CD1c-positive myeloid dendritic cell (primary cell): Measurements from ENCODE around the gene ZNF629.

Source experiments
- DNase-seq: peaks from one replicate; pipeline ENCODE4 v3.0.0-alpha.2; 2016; ENCODE audit errors: extremely low spot score

Gene ZNF629

DNA sequence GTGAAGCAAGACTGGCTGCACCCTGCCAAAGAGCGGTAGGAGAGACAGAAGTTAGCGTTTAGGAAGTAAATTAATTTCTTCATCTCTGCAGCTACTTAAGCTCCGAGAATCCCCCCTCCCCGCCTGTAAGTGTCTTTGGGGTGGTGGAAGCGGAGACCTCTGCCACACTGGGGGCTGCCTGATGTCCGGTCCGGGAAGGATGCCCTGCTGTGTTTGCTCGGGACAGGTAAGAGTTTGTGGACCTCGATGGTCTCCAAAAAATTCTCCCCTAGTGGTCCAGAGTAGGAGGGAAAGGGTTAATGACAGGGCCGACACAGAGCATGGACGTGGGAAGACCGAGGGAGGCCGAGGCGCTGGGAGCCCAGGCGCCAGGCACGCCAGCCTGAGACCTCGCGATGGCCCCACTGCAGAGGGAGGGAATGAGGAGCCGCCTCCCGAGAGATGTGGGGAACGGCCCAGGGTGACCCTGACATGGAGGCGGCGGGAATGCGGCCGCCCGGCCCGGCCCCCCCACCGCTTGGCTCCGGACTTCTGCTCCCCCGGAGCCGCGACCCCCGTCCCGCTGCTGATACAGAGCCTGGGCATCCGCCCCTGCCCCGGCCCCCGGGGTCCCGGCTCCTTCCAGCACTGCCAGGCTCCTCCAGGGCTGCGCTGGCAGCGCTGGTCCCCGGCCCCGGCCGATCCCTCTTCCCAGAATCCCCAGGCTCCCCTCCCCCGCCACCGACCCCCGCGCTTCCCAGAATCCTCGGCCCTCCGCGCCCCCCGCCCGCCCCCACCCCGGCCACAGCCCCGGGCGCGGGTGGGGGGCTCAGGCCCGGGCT is 680 bp downstream of the ZNF629 start:
- peak; percentile 20 for DNase-seq

DNA sequence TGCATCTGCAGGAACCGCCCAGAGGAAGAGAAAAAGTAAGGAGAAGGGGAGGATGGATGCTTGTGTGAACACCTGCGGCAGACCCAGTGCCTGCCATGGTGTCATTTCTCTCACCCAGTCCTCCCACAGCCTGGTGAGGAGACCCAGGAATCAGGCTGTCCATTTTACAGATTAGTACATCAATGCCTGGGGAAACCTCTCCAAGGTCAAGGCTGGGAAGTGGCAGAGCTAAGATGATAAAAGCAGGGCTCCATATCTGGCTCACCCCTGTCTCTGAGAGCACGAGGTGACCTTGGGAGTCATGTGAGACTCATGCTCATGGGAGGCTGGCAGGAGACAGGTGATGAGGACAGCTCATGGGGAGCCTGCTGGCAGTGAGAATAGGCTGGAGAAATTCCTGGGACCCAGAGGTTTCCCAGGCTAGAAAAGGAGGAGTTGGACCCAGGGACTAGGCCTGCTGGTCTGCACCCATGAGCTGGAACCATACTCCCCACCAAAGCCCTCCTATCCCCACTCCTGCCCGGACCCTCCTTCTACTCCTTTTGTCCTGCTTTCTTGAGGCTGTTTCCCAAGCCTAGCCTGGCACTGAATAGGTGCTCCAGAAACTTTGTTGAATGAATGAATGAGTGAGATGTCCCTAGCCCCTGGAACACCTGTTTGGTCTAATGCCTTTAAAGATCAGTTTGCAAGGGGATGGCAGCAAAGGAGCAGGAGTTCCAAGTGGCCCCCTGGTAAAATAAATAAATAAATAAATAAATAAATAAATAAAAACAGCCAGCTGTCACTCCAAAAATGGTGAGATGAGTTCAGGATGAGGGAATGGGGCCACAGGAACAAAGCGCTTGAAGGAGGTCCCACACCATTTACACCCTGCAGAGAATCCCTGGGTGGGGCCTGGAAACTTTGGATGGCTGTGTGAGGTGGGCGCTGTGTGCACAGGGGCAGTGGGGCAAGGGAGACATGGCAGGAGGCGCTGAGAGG is 1.6 kb downstream of the ZNF629 start:
- DNase-seq, result no peak

DNA sequence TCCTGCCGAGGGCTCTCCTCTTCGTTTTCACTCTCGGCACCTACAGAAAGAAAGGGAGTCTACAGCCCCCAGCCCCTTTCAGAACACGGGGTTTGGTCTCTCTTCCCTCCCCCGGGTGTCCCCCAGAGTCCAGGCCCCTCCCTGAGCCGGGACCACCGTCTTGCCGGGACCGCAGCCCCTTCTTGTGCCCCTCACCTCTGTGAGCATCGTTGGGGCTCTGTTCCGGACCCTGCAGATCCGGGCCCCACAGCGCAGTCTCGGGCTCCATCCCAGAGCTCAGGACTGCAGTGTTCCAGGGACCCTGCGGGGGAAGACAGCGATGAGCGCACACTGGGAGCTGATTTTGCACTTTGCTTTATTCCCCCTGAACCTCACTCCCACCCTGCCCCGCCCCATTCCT is 2.8 kb downstream of the ZNF629 start:
- no peak for DNase-seq

DNA sequence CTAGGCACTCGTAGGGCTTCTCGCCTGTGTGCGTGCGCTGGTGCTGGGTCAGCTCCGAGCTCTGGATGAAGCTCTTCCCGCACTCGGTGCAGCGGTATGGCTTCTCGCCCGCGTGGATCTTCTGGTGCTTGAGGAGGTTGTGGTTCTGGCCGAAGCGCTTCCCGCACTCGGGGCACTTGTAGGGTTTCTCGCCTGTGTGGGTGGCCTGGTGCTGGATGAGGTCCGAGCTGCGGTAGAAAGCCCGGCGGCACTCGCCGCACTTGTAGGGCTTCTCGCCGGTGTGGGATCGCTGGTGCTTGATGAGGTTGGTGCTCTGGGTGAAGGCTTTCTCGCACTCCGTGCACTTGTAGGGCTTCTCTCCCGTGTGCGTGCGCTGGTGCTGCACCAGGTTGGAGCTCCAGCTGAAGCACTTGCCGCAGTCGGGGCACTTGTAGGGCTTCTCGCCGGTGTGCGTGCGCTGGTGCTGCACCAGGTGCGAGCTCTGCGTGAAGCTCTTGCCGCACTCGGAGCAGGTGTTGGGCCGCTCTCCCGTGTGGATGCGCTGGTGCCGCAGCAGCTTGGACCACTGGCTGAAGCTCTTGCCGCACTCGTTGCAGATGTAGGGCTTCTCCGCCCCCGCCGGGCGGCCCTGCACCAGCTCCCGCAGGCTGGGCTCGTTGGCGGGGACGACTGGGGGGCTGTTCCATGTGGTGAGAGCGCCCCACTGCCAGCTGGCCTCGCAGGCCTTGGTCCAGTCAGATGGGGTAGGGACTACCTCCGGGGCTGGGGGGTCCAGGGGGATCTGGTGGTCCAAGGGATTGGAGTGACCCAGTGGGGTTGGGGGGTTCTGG is 3.5 kb downstream of the ZNF629 start:
- no peak for DNase-seq

DNA sequence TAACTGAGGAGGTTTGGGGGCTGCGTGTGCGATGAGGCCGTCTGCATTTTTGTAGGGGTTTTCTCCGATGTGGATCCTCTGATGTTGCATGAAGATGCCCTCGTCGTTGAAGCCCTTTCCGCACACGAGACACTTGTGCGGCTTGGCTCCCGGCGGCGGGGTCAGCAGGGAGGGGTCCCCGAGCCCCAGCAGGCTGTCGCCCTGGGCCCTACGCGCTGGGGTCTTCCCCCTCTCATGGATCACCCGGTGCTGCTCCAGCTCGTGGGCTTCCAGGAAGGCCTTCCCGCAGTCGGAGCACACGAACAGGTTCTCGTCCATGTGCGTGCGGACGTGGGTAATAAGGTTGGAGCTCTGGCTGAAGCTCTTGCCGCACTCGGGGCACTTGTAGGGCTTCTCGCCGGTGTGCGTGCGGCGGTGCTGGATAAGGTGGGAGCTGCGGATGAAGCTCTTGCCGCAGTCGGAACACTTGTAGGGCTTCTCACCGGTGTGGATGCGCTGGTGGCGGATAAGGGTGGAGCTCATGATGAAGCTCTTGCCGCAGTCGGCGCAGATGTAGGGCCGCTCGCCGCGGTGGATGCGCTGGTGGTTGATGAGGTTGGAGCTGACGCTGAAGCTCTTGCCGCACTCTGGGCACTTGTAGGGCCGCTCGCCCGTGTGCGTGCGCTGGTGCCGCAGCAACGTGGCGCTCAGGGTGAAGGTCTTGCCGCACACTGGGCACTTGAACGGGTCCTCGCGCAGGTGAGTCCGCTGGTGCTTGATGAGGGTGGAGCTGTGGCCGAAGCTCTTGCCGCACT is 4.3 kb downstream of the ZNF629 start:
- no peak for DNase-seq

DNA sequence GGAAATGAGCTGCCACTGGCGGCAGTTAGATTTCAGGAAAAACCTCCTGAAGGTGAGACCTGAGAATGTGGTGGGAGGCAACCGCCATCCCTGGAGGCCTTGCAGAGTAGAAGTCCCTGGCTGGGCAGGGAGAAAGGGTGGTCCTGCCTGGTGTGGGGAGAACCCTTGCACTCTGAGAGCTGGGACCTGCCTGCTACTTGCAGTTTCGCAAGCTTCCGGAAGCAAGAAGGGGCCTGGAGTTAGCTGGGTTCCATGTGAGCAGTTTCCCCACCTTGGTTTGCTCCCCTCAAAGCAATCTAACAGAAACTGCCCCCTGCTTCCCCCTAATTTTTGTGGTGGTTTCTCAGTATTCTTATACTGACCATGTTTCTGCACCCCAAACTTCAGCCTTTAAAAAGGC is 6.5 kb downstream of the ZNF629 start:
- no peak for DNase-seq

DNA sequence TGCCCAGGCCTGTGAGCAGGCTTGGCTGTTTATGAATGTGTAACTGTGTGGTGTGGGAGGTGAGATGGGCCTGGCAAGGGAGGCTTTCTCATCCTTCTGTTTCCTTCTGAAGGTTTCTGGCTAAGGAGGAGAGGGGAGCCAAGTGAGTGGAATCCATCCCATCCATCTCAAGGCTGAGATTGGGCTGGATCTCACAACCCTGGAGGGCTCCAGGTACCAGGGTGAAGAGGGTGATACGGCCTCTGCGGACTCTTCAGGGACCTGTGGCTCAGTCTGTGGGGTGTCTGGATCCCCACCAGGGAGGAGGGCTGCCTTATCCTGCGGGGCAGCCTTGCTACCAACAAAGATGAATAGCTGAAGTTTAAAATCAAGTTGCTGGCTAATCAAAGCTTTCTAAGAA is 7.0 kb downstream of the ZNF629 start:
- no peak for DNase-seq

DNA sequence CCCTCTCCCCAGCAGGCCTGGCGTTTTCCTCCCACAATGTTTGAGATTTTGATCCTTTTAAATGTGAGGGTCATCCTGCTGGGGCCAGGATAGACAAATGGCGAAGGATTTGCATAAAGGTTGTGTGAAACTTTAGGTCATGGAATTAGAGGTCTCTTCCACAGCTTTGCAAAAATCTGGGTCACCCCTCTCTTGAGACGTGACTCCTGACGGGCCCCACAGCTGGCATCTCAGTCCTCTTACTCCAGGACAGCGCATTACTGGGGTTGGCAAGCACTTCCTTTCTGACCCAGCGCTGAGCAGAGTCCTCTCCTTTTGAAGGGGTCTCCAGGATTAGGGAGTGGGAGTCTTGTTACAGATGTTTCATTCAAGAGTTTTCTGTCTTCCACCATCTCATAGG is 7.4 kb downstream of the ZNF629 start:
- DNase-seq, result no peak

DNA sequence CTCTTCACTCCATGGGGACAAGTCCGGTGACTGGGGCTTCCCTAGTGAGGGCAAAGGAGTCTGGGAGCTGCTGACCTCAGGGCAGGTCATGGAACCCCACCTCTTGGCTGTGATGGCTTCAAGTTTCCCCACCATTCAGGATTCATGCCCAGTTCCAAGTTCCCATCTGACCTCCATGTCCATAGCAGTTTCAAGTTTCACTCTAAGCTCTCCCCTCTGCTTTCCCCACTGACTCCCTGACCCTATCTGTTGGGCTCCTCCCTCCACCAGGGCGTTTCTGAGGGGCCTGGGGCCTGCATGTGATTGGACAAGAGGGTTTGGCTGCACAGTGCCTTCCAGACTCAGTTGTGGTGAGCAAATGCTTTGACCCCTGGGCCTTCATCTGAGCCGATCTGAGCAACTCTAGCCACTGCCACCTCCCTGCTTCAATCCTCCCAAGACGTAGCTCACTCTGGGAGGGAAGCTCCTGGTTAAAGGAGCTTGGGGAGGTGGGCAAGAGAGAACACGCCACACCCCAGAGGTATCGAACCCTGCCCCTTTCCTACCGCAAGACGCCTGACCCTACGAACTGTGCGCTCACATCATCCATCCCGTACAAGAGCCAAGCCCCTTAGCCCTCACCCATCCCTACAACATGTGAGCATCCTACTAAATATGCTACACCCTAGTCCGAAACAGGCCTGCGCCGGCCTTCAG is 8.3 kb downstream of the ZNF629 start:
- DNase-seq, result no peak

DNA sequence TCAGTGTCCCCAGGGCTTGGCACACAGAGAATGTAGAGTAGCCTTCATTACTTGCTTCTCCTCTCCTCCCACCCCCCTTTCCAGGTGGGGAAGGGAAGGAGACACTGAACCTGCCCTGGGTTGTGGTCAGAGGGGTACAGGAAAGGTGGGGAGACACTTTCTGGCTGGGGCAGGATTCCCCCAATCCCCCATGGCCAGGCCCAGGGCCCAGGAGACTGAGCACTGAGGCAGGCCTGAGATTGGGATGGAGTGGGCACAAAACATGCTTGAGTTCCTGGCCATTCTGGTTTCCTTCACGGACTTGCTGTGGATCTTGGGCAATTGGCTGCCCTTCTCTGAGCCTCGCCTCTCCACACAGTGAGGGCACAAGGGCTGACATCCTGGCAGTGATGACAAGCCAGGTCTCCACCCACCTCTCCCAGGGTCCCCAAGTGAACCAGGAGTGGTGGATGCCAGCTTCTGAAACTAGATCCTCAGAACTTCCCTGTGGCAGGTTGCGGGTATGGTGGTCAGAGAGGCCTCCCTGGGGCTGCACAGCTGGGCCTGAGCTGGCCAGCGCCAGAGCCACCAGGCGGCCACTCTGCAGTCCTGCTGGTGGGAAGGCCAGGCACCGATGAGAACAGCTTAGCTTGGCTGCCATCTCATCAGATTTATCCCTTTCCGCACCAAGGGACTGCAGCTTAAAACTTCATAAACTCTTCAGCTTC is 9.3 kb downstream of the ZNF629 start:
- no peak for DNase-seq

DNA sequence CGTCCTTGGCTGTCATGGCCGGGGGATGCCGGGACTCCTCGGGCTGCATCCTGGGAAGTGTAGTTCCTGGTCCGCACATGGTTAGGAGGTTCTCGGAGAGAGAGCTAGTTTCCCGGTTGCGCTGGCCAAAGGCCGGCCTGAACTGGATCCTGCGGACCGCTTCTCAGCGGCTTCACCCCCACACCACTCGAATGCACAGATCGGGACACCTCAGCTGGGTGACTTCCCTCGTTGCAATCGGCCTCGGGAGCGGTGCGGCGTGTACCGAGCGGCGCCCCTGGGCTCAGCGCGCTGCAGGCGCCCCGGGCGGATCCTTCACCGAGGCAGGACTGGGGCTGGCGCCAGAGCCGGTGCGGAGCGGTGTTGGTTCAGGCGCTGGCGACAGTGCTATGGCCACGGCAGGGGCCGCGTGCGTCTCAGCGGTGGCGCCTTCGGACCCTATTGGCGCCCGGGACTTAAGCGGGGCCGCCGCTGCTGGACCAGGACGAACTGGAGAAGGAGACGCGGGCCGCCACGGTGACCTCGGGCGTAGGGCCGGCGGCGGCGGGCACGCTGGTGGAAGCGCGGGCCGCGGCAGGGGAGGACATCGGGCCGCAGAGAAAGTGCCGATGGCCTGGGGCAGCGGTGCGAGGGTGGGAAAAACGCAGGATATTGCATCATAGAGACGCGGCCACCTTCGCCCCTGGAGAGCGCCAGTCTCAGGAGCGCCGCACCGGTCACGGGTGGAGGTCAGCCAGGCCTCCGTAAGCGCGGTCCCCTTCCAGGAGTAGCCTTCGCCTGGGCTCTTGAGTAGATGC is 11.4 kb downstream of the ZNF629 start:
- peak; percentile 71 for DNase-seq

DNA sequence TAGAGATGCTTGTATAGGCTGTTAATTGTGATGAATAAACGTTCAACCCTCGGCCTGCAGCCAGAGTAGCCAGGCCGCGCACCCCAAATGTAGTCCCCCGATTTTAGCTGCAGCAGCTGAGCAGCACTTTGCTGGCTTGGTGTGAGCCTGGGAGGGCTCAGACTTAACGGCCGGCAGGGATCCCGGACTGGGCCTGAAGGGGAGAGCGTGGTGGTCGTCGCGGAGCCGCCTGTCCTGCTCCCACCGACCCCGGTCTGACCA is 11.9 kb downstream of the ZNF629 start:
- no peak for DNase-seq

DNA sequence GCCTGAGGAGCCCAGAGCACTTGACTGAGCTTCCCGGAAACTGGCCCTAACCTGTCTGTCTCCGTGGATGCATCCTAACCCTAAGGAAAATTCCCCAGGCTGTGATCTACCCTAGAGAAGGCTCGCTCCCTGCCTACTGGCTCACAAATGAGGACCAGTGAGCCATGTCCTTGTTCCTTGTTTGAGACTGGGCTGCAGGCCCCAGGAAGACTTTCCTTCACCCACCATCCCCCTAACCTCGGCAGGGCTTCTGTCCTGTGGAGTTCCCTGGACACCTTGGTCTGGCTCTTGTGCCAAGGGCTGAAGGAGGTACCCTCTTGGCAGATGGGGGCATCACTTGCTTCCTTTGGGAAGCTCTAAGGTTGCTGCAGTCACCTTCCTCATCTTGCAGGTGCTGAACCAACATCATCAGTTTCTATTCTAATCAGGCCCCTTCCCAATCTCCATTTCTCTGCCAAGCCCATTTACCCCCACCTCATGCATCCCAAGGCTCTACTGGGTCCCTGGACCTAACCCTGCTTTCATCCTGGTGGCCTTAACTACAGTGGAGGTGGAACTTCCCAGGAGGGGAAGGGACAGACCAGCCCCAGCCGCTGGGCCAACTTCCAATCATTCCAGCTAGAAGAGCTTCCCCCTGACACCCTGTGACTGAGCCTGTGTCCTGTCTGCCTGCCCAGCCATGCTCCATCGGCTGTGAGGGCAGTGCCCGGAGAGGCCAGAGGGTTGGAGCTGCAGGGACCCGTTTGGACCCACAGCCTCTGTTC is 12.5 kb downstream of the ZNF629 start:
- no peak for DNase-seq

DNA sequence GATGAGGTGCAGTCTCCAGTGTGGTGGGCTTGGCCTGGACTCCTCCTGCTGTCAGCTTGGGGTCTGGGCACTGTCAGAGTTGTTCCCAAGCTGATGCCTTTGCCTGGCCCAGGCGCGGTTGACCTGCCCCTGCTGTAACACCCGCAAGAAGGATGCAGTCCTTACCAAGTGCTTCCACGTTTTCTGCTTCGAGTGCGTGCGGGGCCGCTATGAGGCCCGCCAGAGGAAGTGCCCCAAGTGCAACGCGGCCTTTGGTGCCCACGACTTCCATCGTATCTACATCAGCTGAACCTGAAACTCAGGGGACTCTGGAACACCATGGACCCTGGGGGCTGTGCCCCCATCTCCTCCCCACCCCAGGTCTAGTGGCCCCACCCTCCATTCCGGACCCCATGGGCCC is 13.2 kb downstream of the ZNF629 start:
- DNase-seq, result no peak

DNA sequence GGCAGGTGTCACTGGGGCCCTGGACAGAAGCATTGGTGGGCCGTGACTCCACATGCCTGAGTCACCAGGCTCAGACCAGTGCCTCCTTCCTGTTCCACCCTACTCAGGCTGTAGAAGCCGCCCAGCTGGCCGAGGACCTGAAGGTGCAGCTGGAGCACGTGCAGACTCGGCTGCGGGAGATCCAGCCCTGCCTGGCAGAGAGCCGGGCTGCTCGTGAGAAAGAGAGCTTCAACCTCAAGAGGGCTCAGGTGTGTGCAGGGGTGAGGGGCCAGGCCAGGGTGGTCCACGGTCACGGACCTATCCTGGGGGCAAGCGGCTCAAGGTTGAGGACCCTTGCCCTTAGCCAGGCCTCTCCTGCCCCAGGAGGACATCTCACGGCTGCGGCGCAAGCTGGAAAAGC is 15.3 kb downstream of the ZNF629 start:
- no peak for DNase-seq

DNA sequence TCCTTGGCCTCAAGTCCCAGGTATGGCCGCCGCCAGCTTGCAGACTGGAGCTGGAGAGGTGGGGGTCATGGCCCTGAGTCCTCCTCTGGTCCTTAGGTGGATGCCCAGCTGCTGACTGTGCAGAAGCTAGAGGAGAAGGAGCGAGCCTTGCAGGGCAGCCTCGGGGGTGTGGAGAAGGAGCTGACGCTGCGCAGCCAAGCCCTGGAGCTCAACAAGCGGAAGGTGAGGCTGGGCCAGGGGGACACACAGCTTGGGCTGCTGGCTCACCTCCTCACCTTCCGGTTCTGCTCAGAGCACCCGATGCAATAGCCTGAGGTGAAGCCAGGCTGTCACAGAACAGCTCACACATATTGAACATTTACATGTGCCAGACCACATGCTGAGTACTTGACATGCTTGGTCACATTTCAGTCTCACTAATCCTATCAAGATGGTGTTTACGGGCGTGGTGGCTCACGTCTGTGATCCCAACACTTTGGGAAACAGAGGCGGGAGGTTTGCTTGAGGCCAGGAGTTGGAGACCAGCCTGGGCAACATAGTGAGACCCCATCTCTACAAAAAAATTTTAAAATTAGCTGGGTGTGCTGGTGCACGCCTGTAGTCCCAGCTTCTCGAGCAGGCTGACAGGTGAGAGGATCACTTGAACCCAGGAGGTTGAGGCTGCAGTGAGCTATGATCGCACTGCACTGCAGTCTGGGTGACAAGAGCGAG is 17.5 kb downstream of the ZNF629 start:
- DNase-seq, result no peak

DNA sequence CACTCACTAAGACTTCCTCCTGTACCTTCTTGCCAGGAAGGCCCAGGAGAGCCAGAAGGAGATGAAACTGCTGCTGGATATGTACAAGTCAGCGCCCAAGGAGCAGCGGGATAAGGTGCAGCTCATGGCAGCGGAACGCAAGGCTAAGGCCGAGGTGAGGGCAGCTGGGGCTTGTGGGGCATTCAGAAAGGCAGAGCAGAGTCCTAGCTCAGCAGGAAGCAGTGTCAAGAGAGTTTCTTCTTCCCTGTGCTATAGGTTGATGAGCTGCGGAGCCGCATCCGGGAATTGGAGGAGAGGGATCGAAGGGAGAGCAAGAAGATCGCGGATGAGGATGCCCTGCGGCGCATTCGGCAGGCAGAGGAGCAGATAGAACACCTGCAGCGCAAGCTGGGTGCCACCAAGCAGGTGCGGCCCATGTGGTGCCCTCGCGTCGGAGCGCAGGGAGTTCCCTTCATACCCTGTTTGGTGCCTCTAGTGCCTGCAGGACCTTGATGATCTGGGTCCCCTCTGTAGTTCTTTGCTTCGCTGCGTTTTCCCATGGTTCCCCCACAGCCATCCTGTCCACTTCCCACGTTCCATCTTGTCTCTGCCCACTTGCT is 18.3 kb downstream of the ZNF629 start:
- no peak for DNase-seq
